ENCODE data around the gene CTSE.

The CTSE gene

GRCh38 chr1:206050655-206051235 lies 27.1 kb upstream of the CTSE start:
- no peak for FAIRE-seq
- peak; percentile 28 for DNase-seq (ENCODE audit: low spot score)

- no peak for FAIRE-seq
Measured at GRCh38 chr1:206049919-206050600, 26.4 kb upstream of the CTSE start.

GRCh38 chr1:206049293-206049692 lies 25.6 kb upstream of the CTSE start:
- DNase-seq (ENCODE audit: low spot score) (no peak), FAIRE-seq (no peak)

More at GRCh38 chr1:206049919-206050600, 26.4 kb upstream of the CTSE start:
- DNase-seq (ENCODE audit: low spot score), result no peak

- DNase-seq (ENCODE audit: low spot score), result no peak
Measured at GRCh38 chr1:206048582-206048981, 24.9 kb upstream of the CTSE start.

GRCh38 chr1:206047271-206047670 lies 23.6 kb upstream of the CTSE start:
- FAIRE-seq (no peak), DNase-seq (ENCODE audit: low spot score) (no peak)

More at GRCh38 chr1:206048582-206048981, 24.9 kb upstream of the CTSE start:
- no peak for FAIRE-seq

- FAIRE-seq (no peak), DNase-seq (ENCODE audit: low spot score) (no peak)
Measured at GRCh38 chr1:206041640-206042039, 17.9 kb upstream of the CTSE start.

GRCh38 chr1:206040328-206040727 lies 16.6 kb upstream of the CTSE start:
- no peak for DNase-seq (ENCODE audit: low spot score)
- FAIRE-seq, result no peak

GRCh38 chr1:206039046-206039973 lies 15.6 kb upstream of the CTSE start:
- DNase-seq (ENCODE audit: low spot score), result no peak
- FAIRE-seq, result no peak

GRCh38 chr1:206037581-206037980 lies 13.9 kb upstream of the CTSE start:
- DNase-seq (ENCODE audit: low spot score) (no peak), FAIRE-seq (no peak)

- no peak for FAIRE-seq
Measured at GRCh38 chr1:206036663-206037455, 13.2 kb upstream of the CTSE start.

GRCh38 chr1:206035027-206035426 lies 11.3 kb upstream of the CTSE start:
- DNase-seq (ENCODE audit: low spot score), result no peak
- FAIRE-seq, result no peak

More at GRCh38 chr1:206036663-206037455, 13.2 kb upstream of the CTSE start:
- DNase-seq (ENCODE audit: low spot score), result no peak

- no peak for DNase-seq (ENCODE audit: low spot score)
- FAIRE-seq, result no peak
Measured at GRCh38 chr1:206032380-206033140, 8.9 kb upstream of the CTSE start.

GRCh38 chr1:206030714-206031113 lies 7.0 kb upstream of the CTSE start:
- peak; percentile 73 for DNase-seq (ENCODE audit: low spot score)
- no peak for FAIRE-seq

GRCh38 chr1:206030191-206030590 lies 6.5 kb upstream of the CTSE start:
- FAIRE-seq (no peak), DNase-seq (ENCODE audit: low spot score) (no peak)

GRCh38 chr1:206029484-206029883 lies 5.8 kb upstream of the CTSE start:
- FAIRE-seq (no peak), DNase-seq (ENCODE audit: low spot score) (no peak)

- FAIRE-seq, result no peak
Measured at GRCh38 chr1:206025283-206025820, 1.7 kb upstream of the CTSE start.

GRCh38 chr1:206022766-206023165 lies 929 bp downstream of the CTSE start:
- DNase-seq (ENCODE audit: low spot score), result no peak
- no peak for FAIRE-seq

More at GRCh38 chr1:206025283-206025820, 1.7 kb upstream of the CTSE start:
- DNase-seq (ENCODE audit: low spot score), result no peak

- FAIRE-seq, result no peak
Measured at GRCh38 chr1:206021626-206022365, 1.9 kb downstream of the CTSE start.

GRCh38 chr1:206021008-206021625 lies 2.6 kb downstream of the CTSE start:
- DNase-seq (ENCODE audit: low spot score), result no peak
- FAIRE-seq, result no peak

More at GRCh38 chr1:206021626-206022365, 1.9 kb downstream of the CTSE start:
- peak; percentile 52 for DNase-seq (ENCODE audit: low spot score)
